Pericardium fibroblast (primary cell): ENCODE measurements around the gene PTGIS. TPM values are rescaled to one million over a fixed set of nuclear protein-coding genes. Genes with fewer than 3 reads are reported as not detected.

ENCODE experiments used
- total RNA-seq: library from RNA; depleted of rRNA; stranded (reverse); fragments of >200 nt; gene quantifications from 2 replicates; pipeline ENCODE4 v1.2.3, GENCODE V29; 2015

Gene PTGIS
- 58.2 and 66.7 TPM in 2 replicates for total RNA-seq

DNA sequence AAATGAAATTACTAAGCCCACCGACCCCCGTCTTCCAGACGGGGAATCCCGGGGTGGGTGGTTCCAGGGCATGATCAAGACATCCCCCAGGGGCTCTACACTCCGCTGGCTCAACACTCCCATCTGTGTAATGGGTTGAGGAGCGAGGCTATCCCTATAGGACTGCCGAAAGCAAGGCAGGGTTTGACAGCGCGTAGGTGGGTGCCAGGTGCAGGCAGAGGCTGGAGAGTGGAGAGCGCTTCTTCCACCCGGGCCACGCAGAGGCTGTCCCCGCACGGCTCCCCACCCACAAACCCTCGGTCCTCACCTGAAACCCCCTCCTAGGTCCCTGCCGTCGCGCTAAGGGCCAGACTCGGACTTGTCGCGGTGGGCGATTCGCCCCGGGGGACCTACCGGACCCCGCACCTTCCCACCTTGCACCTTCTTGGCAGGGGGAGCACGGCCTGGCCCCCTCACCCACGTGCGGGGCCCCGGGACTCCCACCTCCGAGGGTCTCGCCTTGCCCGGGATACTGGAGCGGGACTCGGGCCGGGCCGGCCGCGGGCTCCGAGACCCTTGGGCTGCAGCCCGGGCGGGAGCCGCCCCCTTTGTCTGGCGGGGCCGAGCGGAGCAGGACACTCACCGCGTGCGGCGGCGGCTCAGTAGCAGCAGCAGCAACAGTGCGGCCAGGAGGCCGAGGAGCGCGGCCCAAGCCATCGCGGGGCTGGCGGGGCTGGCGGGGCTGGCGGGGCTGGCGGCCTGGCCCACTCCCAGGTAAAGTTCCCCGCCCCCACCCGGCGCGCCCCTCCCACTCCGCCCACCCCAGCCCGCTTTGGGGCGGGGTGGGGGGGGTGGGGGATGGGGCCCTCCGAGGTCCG is at the start of gene PTGIS:
PTGIS (minus strand) TSS at position 717 of the 857 bp plus-strand sequence; CDS start at position 696, 21 bp downstream.

GRCh38 chr20:49482621-49483017 is 85.3 kb downstream of the PTGIS start, which contains the start of gene KCNB1:
Gene KCNB1 (minus strand): TSS chr20:49482668. CDS start chr20:49482480, 188 bp downstream.

Other genes starting within 250 kb of the PTGIS start
- gene KCNB1, start 85.5 kb downstream of the PTGIS start, total RNA-seq: 1.7 and 3.0 TPM in 2 replicates
- gene B4GALT5, start 145.7 kb upstream of the PTGIS start, total RNA-seq: 18.8 and 23.2 TPM in 2 replicates
- gene SLC9A8, start 244.7 kb upstream of the PTGIS start, total RNA-seq: 3.6 and 5.3 TPM in 2 replicates